HEK293 (cell line): ENCODE data around the gene CDC5L.

ENCODE experiments used
- MEIS1 ChIP-seq: sonication (generic); formaldehyde crosslinking; IDR thresholded peaks from 2 replicates; pipeline ENCODE4 v1.8.1; 2022; ENCODE audit warnings: missing genetic modification reagents, mild to moderate bottlenecking, borderline replicate concordance
- ZNF155 ChIP-seq: fragments of 450-650 bp; formaldehyde crosslinking; IDR thresholded peaks from 2 replicates; pipeline ENCODE4 v1.5.1; 2016; ENCODE audit warnings: missing biosample characterization, missing genetic modification characterization
- ZNF621 ChIP-seq: fragments of 450-650 bp; formaldehyde crosslinking; IDR thresholded peaks from 2 replicates; pipeline ENCODE4 v1.5.1; 2017; ENCODE audit warnings: missing biosample characterization, missing genetic modification characterization
- ZSCAN30 ChIP-seq: fragments of 450-650 bp; IDR thresholded peaks from 2 replicates; pipeline ENCODE4 v1.5.1; 2018; ENCODE audit warnings: missing biosample characterization, mild to moderate bottlenecking, missing genetic modification characterization, moderate library complexity
- TF ChIP-seq, protein P1 (sequence below): fragments of 450-650 bp; formaldehyde crosslinking; IDR thresholded peaks from 2 replicates; pipeline ENCODE4 v1.5.1; 2016; ENCODE audit warnings: missing biosample characterization, missing genetic modification characterization
- TF ChIP-seq, protein P2 (sequence below): fragments of 450-650 bp; formaldehyde crosslinking; IDR thresholded peaks from 2 replicates; pipeline ENCODE4 v1.5.1; 2016; ENCODE audit warnings: missing biosample characterization, missing genetic modification characterization, low read depth

DNA sequence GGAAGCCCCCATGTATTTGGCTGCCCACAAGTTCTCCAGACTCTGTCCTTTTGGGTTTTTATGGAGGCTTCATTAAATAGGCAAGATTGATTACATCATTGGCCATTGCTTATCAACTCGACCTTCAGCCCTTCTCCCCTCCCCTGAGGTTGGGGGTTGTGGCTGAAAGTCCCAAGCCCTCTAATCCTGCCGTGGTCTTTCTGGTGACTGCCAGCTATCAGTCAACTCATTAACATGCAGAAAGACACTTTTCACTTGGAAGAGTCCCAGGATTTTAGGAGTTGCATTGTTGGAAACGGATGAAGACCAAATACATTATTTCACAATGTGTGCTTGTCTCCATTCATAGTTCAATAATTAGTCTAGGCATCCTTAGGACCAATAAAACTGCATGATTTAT, 9.5 kb downstream of the CDC5L start:
- no peak for TF ChIP-seq ZNF621 (tag by site-specific recombination)
- TF ChIP-seq, protein P1, sequence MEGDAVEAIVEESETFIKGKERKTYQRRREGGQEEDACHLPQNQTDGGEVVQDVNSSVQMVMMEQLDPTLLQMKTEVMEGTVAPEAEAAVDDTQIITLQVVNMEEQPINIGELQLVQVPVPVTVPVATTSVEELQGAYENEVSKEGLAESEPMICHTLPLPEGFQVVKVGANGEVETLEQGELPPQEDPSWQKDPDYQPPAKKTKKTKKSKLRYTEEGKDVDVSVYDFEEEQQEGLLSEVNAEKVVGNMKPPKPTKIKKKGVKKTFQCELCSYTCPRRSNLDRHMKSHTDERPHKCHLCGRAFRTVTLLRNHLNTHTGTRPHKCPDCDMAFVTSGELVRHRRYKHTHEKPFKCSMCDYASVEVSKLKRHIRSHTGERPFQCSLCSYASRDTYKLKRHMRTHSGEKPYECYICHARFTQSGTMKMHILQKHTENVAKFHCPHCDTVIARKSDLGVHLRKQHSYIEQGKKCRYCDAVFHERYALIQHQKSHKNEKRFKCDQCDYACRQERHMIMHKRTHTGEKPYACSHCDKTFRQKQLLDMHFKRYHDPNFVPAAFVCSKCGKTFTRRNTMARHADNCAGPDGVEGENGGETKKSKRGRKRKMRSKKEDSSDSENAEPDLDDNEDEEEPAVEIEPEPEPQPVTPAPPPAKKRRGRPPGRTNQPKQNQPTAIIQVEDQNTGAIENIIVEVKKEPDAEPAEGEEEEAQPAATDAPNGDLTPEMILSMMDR, result no peak
- TF ChIP-seq ZSCAN30 (tag by site-specific recombination), result no peak
- no peak for TF ChIP-seq MEIS1 (CRISPR knock-in tag)
- TF ChIP-seq ZNF155, result no peak
- TF ChIP-seq, protein P2, sequence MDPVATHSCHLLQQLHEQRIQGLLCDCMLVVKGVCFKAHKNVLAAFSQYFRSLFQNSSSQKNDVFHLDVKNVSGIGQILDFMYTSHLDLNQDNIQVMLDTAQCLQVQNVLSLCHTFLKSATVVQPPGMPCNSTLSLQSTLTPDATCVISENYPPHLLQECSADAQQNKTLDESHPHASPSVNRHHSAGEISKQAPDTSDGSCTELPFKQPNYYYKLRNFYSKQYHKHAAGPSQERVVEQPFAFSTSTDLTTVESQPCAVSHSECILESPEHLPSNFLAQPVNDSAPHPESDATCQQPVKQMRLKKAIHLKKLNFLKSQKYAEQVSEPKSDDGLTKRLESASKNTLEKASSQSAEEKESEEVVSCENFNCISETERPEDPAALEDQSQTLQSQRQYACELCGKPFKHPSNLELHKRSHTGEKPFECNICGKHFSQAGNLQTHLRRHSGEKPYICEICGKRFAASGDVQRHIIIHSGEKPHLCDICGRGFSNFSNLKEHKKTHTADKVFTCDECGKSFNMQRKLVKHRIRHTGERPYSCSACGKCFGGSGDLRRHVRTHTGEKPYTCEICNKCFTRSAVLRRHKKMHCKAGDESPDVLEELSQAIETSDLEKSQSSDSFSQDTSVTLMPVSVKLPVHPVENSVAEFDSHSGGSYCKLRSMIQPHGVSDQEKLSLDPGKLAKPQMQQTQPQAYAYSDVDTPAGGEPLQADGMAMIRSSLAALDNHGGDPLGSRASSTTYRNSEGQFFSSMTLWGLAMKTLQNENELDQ (tag by site-specific recombination), result no peak
